ENCODE results near the gene WDR17. TPM values are rescaled to one million over a fixed set of nuclear protein-coding genes. Genes with fewer than 3 reads are reported as not detected.

Gene WDR17
- total RNA-seq, 2 donors from 2014 or later: 1.2 to 1.6 TPM

DNA sequence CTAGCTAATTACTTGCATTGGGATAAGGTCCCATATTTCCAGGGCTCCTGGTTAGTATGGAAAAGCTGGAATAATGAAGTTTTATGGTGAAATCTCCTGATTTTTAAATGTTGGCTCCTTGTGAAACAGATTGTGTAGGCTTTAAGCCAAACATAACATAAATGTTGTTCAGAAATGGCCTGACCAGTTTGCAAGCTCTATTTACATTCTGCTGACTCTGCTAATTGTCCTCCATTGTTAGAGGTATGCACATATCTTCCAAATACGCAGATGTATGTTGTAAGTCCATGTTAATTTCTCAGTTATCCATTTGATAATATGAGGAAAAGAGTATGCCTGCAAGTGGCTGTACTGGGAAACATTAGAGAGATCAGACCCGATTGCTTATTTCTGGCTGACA is 11.9 kb upstream of the WDR17 start:
- H3K27ac ChIP-seq: no peak overlapping the region
- H3K4me3 ChIP-seq: no peak overlapping the region
- TF ChIP-seq, protein P1, sequence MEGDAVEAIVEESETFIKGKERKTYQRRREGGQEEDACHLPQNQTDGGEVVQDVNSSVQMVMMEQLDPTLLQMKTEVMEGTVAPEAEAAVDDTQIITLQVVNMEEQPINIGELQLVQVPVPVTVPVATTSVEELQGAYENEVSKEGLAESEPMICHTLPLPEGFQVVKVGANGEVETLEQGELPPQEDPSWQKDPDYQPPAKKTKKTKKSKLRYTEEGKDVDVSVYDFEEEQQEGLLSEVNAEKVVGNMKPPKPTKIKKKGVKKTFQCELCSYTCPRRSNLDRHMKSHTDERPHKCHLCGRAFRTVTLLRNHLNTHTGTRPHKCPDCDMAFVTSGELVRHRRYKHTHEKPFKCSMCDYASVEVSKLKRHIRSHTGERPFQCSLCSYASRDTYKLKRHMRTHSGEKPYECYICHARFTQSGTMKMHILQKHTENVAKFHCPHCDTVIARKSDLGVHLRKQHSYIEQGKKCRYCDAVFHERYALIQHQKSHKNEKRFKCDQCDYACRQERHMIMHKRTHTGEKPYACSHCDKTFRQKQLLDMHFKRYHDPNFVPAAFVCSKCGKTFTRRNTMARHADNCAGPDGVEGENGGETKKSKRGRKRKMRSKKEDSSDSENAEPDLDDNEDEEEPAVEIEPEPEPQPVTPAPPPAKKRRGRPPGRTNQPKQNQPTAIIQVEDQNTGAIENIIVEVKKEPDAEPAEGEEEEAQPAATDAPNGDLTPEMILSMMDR (IDR thresholded peaks at IDR 0.05): no peak
- intact Hi-C loops (cut with DNase I): no loop called here
- no peaks in the 10 kb centered on the region for H3K9me3 ChIP-seq
- no peak for DNase-seq
- no peak overlapping the region for H3K9ac ChIP-seq (ENCODE audit: low read depth in 2 of 2, low read length in 2 of 2)
- H3K27me3 ChIP-seq: no peaks in the 10 kb centered on the region
- H3K4me1 ChIP-seq: no peaks in the 10 kb centered on the region
- H3K36me3 ChIP-seq: no peaks in the 10 kb centered on the region

DNA sequence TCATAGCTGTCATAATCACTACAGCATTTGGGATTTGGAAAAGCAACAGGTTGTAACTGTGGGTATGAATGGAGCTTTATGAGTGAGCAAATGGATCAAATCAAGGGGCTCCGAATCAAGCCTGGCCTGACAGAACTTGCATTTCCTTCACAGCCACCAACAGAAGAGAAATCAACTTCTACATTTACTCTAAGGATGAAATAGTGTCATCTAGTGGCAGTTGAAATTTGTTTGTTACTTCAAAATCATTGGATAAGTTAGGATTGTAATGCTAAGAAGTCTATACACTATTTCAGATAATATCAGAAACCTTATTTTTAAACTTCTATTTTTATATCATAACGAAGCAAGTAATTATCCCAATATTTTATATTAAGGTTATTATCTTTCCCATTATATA is 10.7 kb upstream of the WDR17 start:
- intact Hi-C loops (cut with DNase I): no loop called here
- TF ChIP-seq, protein P1 (IDR thresholded peaks at IDR 0.05): no peak
- DNase-seq: no peak
- no peak overlapping the region for H3K9ac ChIP-seq (ENCODE audit: low read depth in 2 of 2, low read length in 2 of 2)
- no peak overlapping the region for H3K4me3 ChIP-seq
- H3K27me3 ChIP-seq: no peaks in the 10 kb centered on the region
- no peaks in the 10 kb centered on the region for H3K9me3 ChIP-seq
- no peaks in the 10 kb centered on the region for H3K36me3 ChIP-seq
- no peak overlapping the region for H3K27ac ChIP-seq
- H3K4me1 ChIP-seq: no peaks in the 10 kb centered on the region

DNA sequence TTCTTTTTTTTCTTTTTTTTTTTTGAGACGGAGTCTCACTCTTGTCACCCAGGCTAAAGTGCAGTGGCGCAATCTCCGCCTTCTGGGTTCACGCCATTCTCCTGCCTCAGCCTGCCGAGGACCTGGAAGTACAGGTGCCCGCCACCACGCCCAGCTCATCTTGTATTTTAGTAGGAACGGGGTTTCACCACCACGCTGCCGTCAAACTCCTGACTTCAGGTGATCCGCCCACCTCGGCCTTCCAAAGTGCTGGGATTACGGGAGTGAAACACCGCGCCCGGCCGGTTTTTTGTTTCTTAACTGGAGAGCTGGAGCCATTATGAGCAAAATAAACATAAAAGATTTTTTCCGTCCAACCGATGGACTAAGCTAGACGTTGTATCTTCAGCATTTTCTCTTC is 1.9 kb upstream of the WDR17 start:
- Histone ChIP-seq H3K4me3 (no peak overlapping the region), H3K9ac (ENCODE audit: low read depth in 2 of 2, low read length in 2 of 2) (no peak overlapping the region), H3K4me1 (peaks cover 4% of the 10 kb centered on the region), H3K36me3 (no peaks in the 10 kb centered on the region), H3K27ac (no peak overlapping the region), H3K27me3 (no peaks in the 10 kb centered on the region), H3K9me3 (no peaks in the 10 kb centered on the region)
- intact Hi-C loops (cut with DNase I): no loop called here
- no peak for DNase-seq
- TF ChIP-seq, protein P1 (IDR thresholded peaks at IDR 0.05): no peak

DNA sequence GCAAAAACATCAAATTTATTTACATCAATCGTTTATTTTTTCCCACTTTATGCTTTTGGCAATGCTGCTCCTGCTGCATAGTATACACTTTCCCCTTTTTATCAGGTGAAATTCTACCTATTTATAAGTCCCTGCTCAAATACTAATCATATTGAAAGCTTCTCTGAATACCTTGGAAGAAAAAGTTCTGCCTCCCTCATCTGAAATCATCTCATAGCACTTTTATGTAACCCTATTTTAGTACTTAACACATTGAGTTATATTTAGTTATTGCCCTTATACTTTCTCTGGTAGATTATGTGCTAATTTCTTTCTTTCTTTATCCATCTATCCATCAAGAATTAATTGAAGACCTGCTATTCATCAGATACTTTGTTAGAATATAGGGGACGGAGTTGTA is 1.1 kb upstream of the WDR17 start:
- intact Hi-C loops (cut with DNase I): no loop called here
- H3K4me1 ChIP-seq: peaks cover 4% of the 10 kb centered on the region
- no peaks in the 10 kb centered on the region for H3K27me3 ChIP-seq
- H3K36me3 ChIP-seq: no peaks in the 10 kb centered on the region
- H3K4me3 ChIP-seq: no peak overlapping the region
- DNase-seq: no peak
- H3K9ac ChIP-seq (ENCODE audit: low read depth in 2 of 2, low read length in 2 of 2): no peak overlapping the region
- no peak overlapping the region for H3K27ac ChIP-seq
- H3K9me3 ChIP-seq: no peaks in the 10 kb centered on the region
- TF ChIP-seq, protein P1 (IDR thresholded peaks at IDR 0.05): no peak

- intact Hi-C loops (cut with DNase I): no loop called here
- Histone ChIP-seq H3K9me3 (no peaks in the 10 kb centered on the region), H3K4me3 (no peak overlapping the region), H3K4me1 (peaks cover 4% of the 10 kb centered on the region), H3K27me3 (no peaks in the 10 kb centered on the region), H3K36me3 (no peaks in the 10 kb centered on the region), H3K9ac (ENCODE audit: low read depth in 2 of 2, low read length in 2 of 2) (no peak overlapping the region), H3K27ac (no peak overlapping the region)
- no peak for DNase-seq
- TF ChIP-seq, protein P1 (IDR thresholded peaks at IDR 0.05): no peak
Measured at GRCh38 chr4:176066757-176067156, 1.1 kb downstream of the WDR17 start.

- DNase-seq: no peak
- no peak overlapping the region for H3K4me3 ChIP-seq
- intact Hi-C loops (cut with DNase I): no loop called here
- H3K36me3 ChIP-seq: no peaks in the 10 kb centered on the region
- no peaks in the 10 kb centered on the region for H3K4me1 ChIP-seq
- TF ChIP-seq, protein P1 (IDR thresholded peaks at IDR 0.05): no peak
- H3K27ac ChIP-seq: no peak overlapping the region
- no peaks in the 10 kb centered on the region for H3K9me3 ChIP-seq
- no peaks in the 10 kb centered on the region for H3K27me3 ChIP-seq
- H3K9ac ChIP-seq (ENCODE audit: low read depth in 2 of 2, low read length in 2 of 2): no peak overlapping the region
Measured at GRCh38 chr4:176077561-176077960, 11.9 kb downstream of the WDR17 start.
